ENCODE data around the gene POLG. TPM values are rescaled to one million over a fixed set of nuclear protein-coding genes. Genes with fewer than 3 reads are reported as not detected.

POLG gene
- 55.0 and 59.0 TPM in 2 replicates for total RNA-seq (ENCODE audit: low replicate concordance)
- long read RNA-seq, partial matches to known transcripts: 19 of 24 reads
- long read RNA-seq, other reads (novel, unspliced or antisense): 5 of 24 reads

GRCh38 chr15:89334510-89335297 lies at the start of gene POLG:
Gene POLG (minus strand): TSS chr15:89334824. CDS start chr15:89333754, 1,070 bp downstream.
- Mint-ChIP-seq H3K9me3 (no peaks in the 10 kb centered on the region), H3K27ac (peak within 1 kb of the TSS; percentile 99), H3K4me1 (ENCODE audit: unreplicated experiment) (peaks cover 30% of the 10 kb centered on the region), H3K4me3 (peak within 1 kb of the TSS; percentile 96), H3K27me3 (peaks cover 28% of the 10 kb centered on the region), H3K36me3 (peaks cover 25% of the 10 kb centered on the region)
- peak; percentile 99 for DNase-seq (ENCODE audit: extremely low spot score, unreplicated experiment)
- peak; percentile 2 for TF ChIP-seq CTCF (conservative IDR thresholded peaks at IDR 0.05)

- peaks cover 73% of the 10 kb centered on the region for H3K27me3 Mint-ChIP-seq
- H3K36me3 Mint-ChIP-seq: no peaks in the 10 kb centered on the region
- no peak for DNase-seq (ENCODE audit: extremely low spot score, unreplicated experiment)
- H3K4me1 Mint-ChIP-seq (ENCODE audit: unreplicated experiment): peaks cover 17% of the 10 kb centered on the region
- H3K9me3 Mint-ChIP-seq: no peaks in the 10 kb centered on the region
- peak overlapping the region; percentile 25 for H3K4me3 Mint-ChIP-seq
- no peak overlapping the region for H3K27ac Mint-ChIP-seq
- no peak for TF ChIP-seq CTCF (conservative IDR thresholded peaks at IDR 0.05)
These were observed 49.6 kb upstream of the POLG start for GRCh38 chr15:89384176-89384604.

- Mint-ChIP-seq H3K27me3 (peaks cover 68% of the 10 kb centered on the region), H3K9me3 (no peaks in the 10 kb centered on the region), H3K36me3 (no peaks in the 10 kb centered on the region), H3K4me1 (ENCODE audit: unreplicated experiment) (peaks cover 12% of the 10 kb centered on the region), H3K4me3 (peak overlapping the region; percentile 43), H3K27ac (no peak overlapping the region)
- DNase-seq (ENCODE audit: extremely low spot score, unreplicated experiment): peak; percentile 87
- TF ChIP-seq CTCF (conservative IDR thresholded peaks at IDR 0.05): no peak
These were observed 48.9 kb upstream of the POLG start for GRCh38 chr15:89383365-89384175.

- H3K9me3 Mint-ChIP-seq: no peaks in the 10 kb centered on the region
- no peak overlapping the region for H3K4me3 Mint-ChIP-seq
- TF ChIP-seq CTCF (conservative IDR thresholded peaks at IDR 0.05): no peak
- no peak for DNase-seq (ENCODE audit: extremely low spot score, unreplicated experiment)
- H3K27ac Mint-ChIP-seq: no peak overlapping the region
- peaks cover 12% of the 10 kb centered on the region for H3K4me1 Mint-ChIP-seq (ENCODE audit: unreplicated experiment)
- peaks cover 75% of the 10 kb centered on the region for H3K27me3 Mint-ChIP-seq
- H3K36me3 Mint-ChIP-seq: no peaks in the 10 kb centered on the region
These were observed 47.5 kb upstream of the POLG start for GRCh38 chr15:89381888-89382686.

- H3K36me3 Mint-ChIP-seq: no peaks in the 10 kb centered on the region
- no peaks in the 10 kb centered on the region for H3K9me3 Mint-ChIP-seq
- peaks cover 12% of the 10 kb centered on the region for H3K4me1 Mint-ChIP-seq (ENCODE audit: unreplicated experiment)
- H3K4me3 Mint-ChIP-seq: no peak overlapping the region
- no peak overlapping the region for H3K27ac Mint-ChIP-seq
- no peak for DNase-seq (ENCODE audit: extremely low spot score, unreplicated experiment)
- H3K27me3 Mint-ChIP-seq: peaks cover 77% of the 10 kb centered on the region
- no peak for TF ChIP-seq CTCF (conservative IDR thresholded peaks at IDR 0.05)
These were observed 46.7 kb upstream of the POLG start for GRCh38 chr15:89381331-89381730.

Data from type B pancreatic cell (in vitro differentiated cells).